AG09319 (cell line): ENCODE results near the gene CMIP.

Experiments used
- DNase-seq: peaks from one replicate; pipeline ENCODE4 v3.0.0-alpha.2; 2010; ENCODE audit warnings: low read depth; ENCODE audit errors: extremely low read depth
- CTCF ChIP-seq: IDR thresholded peaks from 2 replicates; pipeline ENCODE4 v1.5.1; 2011; ENCODE audit warnings: low read depth, mild to moderate bottlenecking, inconsistent platforms, low read length, moderate library complexity

Gene CMIP

GRCh38 chr16:81478876-81479511 lies 34.4 kb downstream of the CMIP start:
- no peak for TF ChIP-seq CTCF
- DNase-seq, result no peak

- no peak for DNase-seq
- no peak for TF ChIP-seq CTCF
Measured at GRCh38 chr16:81480606-81481206, 36.1 kb downstream of the CMIP start.

- no peak for TF ChIP-seq CTCF
- no peak for DNase-seq
Measured at GRCh38 chr16:81481207-81481821, 36.7 kb downstream of the CMIP start.

- DNase-seq, result no peak
- TF ChIP-seq CTCF, result no peak
Measured at GRCh38 chr16:81482329-81483063, 37.9 kb downstream of the CMIP start.

GRCh38 chr16:81483064-81483969 lies 38.7 kb downstream of the CMIP start:
- DNase-seq, result no peak
- TF ChIP-seq CTCF, result no peak

GRCh38 chr16:81483970-81484595 lies 39.5 kb downstream of the CMIP start:
- DNase-seq, result no peak
- TF ChIP-seq CTCF, result no peak
